HG02981 (cell line): ENCODE data around the gene MREG.
"Not testable (repeated sequence)": the region's sequence is repeated elsewhere in the genome, so short reads cannot be mapped to it uniquely, and the experiment has no call there.

Source experiments
- ATAC-seq: cut with Tn5 transposase; IDR thresholded peaks from one replicate; pipeline ENCODE4 v1.9.1; 2021; ENCODE audit warnings: mild to moderate bottlenecking, moderate library complexity; ENCODE audit not compliant: unreplicated experiment

MREG gene

DNA sequence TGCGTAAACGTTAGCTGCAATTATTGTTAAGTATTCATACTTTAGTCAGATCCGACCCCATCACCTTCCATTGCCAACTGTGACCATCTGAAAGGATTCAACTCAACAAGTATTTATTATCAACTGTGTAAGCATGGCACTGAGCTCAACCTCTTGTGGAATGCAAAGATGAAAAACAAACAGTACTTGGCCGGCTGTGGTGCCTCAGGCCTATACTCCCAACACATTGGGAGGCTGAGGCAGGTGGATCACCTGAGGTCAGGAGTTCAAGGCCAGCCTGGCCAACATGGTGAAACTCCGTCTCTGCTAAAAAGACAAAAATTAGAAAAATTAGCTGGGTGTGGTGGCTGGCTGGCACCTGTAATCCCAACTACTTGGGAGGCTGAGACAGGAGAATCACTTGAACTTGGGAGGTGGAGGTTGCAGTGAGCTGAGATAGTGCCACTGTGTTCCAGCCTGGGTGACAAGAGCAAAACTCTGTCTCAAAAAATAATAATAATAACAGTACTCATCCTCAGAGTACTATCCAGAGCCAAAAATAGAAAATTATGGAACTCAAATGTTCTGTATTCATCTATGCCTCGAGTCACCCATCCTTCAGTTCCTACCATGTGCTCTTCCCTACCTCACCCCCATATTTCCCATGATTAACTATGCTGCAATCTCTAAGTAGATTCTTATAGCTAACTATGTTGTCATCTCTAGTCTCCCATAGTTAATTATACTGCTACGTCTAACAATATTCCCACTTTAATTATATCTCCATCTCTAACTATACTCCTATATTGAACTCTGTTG, 8.6 kb upstream of the MREG start:
- no peak for ATAC-seq

DNA sequence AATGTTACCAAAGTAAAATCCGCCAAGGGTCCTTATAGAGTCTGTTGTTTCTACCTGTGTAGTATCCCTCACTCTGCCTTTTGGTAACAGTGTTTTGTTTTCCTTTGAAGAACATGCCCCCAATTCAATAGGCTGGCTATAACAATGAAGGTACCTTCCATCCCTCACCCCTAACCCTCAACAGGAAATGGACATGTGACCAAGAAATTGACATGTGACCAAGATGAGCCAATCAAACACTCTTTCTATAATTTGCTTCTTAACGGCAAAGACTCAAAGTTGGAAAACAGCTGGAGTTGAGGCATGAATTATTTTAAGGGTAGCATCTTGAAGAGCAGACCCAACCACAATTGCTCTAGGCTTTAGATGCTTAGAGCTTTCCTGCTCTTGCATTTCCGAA, 5.4 kb upstream of the MREG start:
- no peak for ATAC-seq

- ATAC-seq = peak; percentile 21
Measured at GRCh38 chr2:216017365-216017764, 4.0 kb upstream of the MREG start.

GRCh38 chr2:216016581-216016980, 3.2 kb upstream of the MREG start:
- no peak for ATAC-seq

DNA sequence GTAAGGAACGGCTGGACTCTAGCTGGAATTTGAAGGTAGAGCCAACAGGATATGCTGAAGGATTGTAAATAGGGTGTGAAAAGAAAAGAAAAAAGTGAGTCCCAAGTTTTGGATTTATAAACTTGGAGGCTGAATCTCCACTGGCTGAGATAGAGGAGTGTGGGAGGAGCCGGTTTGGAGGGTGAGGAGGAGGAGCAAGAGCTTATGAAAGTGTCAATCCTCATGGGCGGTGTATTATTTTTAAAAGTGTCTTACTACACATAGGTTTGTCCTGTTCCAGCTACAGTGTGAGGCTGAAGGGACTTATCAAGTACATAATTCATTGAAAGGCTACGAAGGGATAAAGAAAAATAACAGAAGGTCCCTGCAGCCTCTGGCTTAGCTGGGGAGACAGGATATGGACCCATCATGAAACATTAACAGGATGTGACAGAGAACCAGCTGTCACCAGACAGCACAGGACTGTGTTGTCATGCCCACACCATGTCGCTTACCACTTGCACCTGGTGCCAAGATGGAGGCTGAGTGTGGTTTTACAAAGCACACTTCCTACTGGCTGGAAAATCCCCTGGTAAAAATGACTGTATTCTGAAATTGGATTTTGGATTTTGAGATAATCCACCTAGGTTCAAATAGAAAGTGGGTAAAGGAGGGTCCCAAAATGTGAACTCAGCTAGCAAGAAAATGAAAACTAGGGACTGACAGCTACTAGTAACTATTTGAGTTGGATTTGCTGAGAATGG, 2.5 kb upstream of the MREG start:
- peak; percentile 86 for ATAC-seq

DNA sequence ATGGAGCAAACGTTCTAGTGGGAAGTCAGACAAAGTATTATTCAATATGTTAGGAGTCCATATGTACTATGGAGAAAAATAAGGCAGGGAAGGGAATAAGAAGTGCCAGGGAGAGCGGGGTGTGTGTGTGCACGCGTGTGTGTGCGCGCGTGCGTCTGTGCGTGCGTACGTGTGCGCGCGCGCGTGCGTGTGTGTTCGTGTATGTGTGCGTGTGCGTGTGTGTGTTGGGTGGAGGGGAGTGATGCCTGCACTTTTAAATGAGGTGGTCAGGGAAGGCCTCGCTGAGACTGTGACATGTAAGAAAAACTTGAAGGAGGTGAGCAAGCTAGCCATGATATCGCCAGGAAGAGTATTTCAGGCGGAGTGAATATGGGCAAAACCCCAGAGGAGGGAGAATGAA, 1.6 kb upstream of the MREG start:
- ATAC-seq = no peak

DNA sequence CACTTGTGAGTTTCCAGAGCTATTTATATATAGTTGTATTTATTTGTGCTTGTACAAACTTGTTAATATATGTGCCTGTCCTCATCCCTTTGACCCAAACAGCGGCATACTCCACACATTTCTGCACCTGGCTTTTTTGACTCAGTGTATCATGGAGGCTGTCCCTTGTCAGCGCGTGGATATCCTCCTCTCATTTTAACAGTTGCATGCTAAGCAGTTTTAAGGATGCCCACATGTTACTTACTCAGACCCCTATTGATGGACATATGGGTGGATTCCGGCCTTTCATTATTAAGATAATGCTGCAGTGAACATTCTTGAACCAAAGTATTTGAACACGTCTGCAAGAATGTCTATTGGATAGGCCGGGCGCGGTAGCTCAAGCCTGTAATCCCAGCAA, 655 bp upstream of the MREG start:
- no peak for ATAC-seq

- no peak for ATAC-seq
Measured at GRCh38 chr2:216012830-216013079, 596 bp downstream of the MREG start.

DNA sequence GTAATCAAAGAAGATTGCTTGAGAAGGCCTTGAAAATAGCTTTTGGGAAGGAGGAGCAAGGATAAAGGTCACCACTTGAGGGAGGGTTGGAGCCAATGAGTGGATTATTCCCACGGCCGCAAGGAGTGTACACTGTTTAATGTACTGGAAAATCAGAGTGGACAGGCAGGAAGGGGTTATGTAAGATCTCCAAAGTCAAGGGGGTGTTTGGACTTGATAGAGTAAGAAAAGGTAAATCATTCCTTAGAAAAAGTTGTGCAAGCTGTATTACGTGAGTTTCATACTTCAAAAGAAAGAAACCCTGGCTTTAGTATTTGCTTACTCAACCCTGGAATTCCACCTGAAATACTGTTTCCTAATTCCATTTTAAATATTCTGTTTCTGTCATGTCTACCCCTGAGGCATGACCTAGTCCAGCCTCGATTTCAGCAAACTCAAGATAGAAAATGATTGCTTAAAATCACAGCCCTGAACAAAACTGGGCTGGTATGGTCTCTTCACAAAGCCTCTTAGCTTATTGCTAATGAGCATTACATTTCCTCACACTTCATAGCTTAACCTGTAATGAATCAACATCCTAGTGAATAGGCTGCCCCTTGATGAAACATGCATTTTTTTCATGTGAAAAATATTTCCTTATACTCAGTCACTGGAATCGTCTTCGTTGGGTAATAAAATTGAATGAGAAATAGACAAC, 1.1 kb downstream of the MREG start:
- ATAC-seq = no peak

GRCh38 chr2:216009215-216009614, 4.1 kb downstream of the MREG start:
- ATAC-seq = not testable (repeated sequence)

- no peak for ATAC-seq
Measured at GRCh38 chr2:216008387-216008786, 5.0 kb downstream of the MREG start.

DNA sequence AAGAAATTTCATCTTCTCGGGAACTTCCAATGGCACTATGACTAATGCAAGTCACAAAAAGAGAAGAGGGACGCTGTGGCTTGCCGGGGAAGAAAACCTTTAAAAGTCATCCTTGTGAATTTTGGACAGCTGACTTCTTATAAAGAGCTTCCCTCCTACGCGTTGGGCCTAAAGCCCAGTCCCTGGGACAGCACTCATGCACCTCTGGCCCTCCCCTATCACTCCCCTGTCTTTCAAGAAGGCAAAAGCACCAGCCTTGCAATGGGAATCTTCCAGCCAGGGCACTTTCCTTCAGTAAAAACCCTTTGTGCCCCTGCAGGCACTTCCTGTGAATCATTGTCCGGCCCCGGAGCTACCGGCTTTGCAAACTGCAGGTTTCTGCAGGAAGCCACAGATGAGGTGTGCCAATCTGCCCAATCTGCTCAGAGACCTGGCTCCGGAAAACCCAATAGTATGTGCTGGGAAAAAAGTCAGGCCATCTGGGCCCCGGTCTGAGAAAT, 7.1 kb downstream of the MREG start:
- ATAC-seq = peak; percentile 39

DNA sequence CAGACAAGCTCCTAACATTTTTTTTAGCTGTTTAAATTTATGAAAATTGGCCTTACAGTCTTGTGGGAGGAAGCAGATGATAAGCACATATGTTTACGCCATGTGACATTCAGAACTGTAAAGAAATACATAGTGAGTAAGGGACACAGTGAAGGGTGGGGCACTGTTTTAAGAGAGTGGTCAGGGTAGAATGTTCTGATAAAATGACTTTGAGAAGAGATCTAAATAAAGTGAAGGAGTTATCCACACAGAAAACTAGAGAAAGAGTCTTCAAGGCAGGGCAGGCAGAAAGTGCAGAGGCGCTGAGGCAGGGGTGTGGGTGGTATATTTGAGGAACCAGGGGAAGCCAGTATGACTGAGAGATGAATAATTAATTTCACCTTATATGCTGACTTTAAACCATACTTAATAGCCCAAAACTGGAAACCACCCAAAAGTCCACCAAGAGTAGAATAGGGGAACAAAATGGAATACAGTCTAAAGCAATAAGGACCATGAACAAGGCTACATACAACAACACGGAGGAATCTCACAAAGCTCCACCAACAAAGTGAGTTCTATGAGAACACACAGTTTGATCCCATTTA, 8.6 kb downstream of the MREG start:
- ATAC-seq = peak; percentile 30

GRCh38 chr2:216003876-216004696, 9.3 kb downstream of the MREG start:
- ATAC-seq = no peak

GRCh38 chr2:216002693-216003092, 10.7 kb downstream of the MREG start:
- ATAC-seq = no peak

GRCh38 chr2:216002101-216002678, 11.2 kb downstream of the MREG start:
- no peak for ATAC-seq

- peak; percentile 23 for ATAC-seq
Measured at GRCh38 chr2:216001216-216002100, 11.9 kb downstream of the MREG start.

DNA sequence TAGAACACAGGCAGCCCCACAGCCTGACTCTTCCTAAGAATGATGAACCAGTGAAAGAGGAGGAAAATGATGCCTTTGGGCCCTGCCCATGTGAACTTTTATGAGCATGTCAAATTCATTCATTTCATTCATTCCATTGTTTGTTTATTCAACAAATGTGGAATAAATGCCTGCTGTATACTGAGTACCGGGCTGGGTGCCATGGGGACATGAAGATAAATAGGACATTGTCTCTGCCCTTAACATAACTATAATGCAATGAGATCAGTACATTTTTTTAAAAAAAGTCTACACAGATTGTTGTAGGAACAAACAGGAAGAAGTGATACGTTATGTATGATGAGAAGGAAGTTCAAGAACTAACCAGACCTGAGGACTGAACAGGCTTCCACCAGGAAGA, 14.7 kb downstream of the MREG start:
- no peak for ATAC-seq

GRCh38 chr2:215997219-215997618, 16.1 kb downstream of the MREG start:
- no peak for ATAC-seq
